Fibroblast of lung (primary cell): ENCODE results near the gene RPL23. TPM values are rescaled to one million over a fixed set of nuclear protein-coding genes. Genes with fewer than 3 reads are reported as not detected.

ENCODE experiments used
- DNase-seq, 2 donors: peaks; one replicate each; pipeline versions ENCODE4 v3.0.0 to v3.0.0-alpha.2; 2010; ENCODE audit warnings: low read depth in 2 of 2
- H2AFZ ChIP-seq: 2 replicates; pipeline ENCODE4 v1.5.1; 2012; ENCODE audit warnings: low read length, control low read depth, inconsistent platforms
- H3K27ac ChIP-seq: 2 replicates; pipeline ENCODE4 v1.5.1; 2011; ENCODE audit warnings: low read length, control low read depth; ENCODE audit not compliant: insufficient read depth
- H3K27me3 ChIP-seq: 2 replicates; pipeline ENCODE4 v1.5.1; 2011; ENCODE audit warnings: mild to moderate bottlenecking, low read length; ENCODE audit not compliant: control insufficient read depth, insufficient read depth
- H3K36me3 ChIP-seq: 2 replicates; pipeline ENCODE4 v1.5.1; 2011; ENCODE audit warnings: low read length; ENCODE audit not compliant: control insufficient read depth, insufficient read depth
- H3K4me1 ChIP-seq: 2 replicates; pipeline ENCODE4 v1.5.1; 2011; ENCODE audit warnings: low read length; ENCODE audit not compliant: control insufficient read depth, insufficient read depth; ENCODE audit errors: extremely low read depth
- H3K4me2 ChIP-seq: 2 replicates; pipeline ENCODE4 v1.5.1; 2011; ENCODE audit warnings: low read length, control low read depth; ENCODE audit not compliant: insufficient read depth; ENCODE audit errors: extremely low read depth
- H3K4me3 ChIP-seq, 4 experiments: fragments of 200-600 bp in 1 of 4; sonication (generic) in 1 of 4; replicated peaks in 1 of 4; 2 replicates each; pipeline ENCODE4 v1.5.1; 2011 to 2016; ENCODE audit warnings: low read length in 4 of 4, low read depth in 3 of 4, mild to moderate bottlenecking in 3 of 4, control low read depth in 2 of 4, inconsistent platforms in 1 of 4, mixed read lengths in 1 of 4; ENCODE audit not compliant: insufficient read depth in 1 of 4; ENCODE audit errors: control extremely low read depth in 1 of 4
- H3K79me2 ChIP-seq: 2 replicates; pipeline ENCODE4 v1.5.1; 2012; ENCODE audit warnings: mild to moderate bottlenecking, low read length, inconsistent platforms; ENCODE audit not compliant: control insufficient read depth, insufficient read depth
- H3K9ac ChIP-seq: 2 replicates; pipeline ENCODE4 v1.5.1; 2011; ENCODE audit warnings: mild to moderate bottlenecking, low read length, control low read depth; ENCODE audit not compliant: insufficient read depth
- H3K9me3 ChIP-seq: 2 replicates; pipeline ENCODE4 v1.5.1; 2012; ENCODE audit warnings: low read depth, low read length; ENCODE audit not compliant: control insufficient read depth, insufficient read depth
- H4K20me1 ChIP-seq: 2 replicates; pipeline ENCODE4 v1.5.1; 2011; ENCODE audit warnings: low read length; ENCODE audit not compliant: control insufficient read depth, insufficient read depth; ENCODE audit errors: extremely low read depth
- CTCF ChIP-seq, 2 donors: IDR thresholded peaks in 1 of 2; conservative IDR thresholded peaks in 1 of 2; 1 replicate in 1 of 2; 2 replicates in 1 of 2; pipeline ENCODE4 v1.5.1; 2011 to 2012; ENCODE audit warnings: low read length in 2 of 2, control low read depth in 1 of 2, inconsistent platforms in 1 of 2, low read depth in 1 of 2, mild to moderate bottlenecking in 1 of 2
- EZH2 ChIP-seq: IDR thresholded peaks from 2 replicates; pipeline ENCODE4 v1.5.1; 2012; ENCODE audit warnings: low read length, control low read depth, mild to moderate bottlenecking; ENCODE audit errors: missing control alignments
- polyA plus RNA-seq, 2 donors: library from polyadenylated mRNA; depleted of rRNA in 1 of 2; stranded (reverse) in 1 of 2; unstranded in 1 of 2; fragments of >200 nt; gene quantifications; 2 replicates each; pipeline ENCODE4 v1.2.1, GENCODE V29; 2011 to 2012; ENCODE audit warnings: missing spikeins in 1 of 2
- total RNA-seq: library from RNA; depleted of rRNA; stranded (reverse); fragments of >200 nt; gene quantifications from 2 replicates; pipeline ENCODE4 v1.2.1, GENCODE V29; 2014

The RPL23 gene
- total and polyA plus RNA-seq, 2 donors (not counting 1 experiment from before 2014, with no cell fraction given) = 1,552 to 2,693 TPM

DNA sequence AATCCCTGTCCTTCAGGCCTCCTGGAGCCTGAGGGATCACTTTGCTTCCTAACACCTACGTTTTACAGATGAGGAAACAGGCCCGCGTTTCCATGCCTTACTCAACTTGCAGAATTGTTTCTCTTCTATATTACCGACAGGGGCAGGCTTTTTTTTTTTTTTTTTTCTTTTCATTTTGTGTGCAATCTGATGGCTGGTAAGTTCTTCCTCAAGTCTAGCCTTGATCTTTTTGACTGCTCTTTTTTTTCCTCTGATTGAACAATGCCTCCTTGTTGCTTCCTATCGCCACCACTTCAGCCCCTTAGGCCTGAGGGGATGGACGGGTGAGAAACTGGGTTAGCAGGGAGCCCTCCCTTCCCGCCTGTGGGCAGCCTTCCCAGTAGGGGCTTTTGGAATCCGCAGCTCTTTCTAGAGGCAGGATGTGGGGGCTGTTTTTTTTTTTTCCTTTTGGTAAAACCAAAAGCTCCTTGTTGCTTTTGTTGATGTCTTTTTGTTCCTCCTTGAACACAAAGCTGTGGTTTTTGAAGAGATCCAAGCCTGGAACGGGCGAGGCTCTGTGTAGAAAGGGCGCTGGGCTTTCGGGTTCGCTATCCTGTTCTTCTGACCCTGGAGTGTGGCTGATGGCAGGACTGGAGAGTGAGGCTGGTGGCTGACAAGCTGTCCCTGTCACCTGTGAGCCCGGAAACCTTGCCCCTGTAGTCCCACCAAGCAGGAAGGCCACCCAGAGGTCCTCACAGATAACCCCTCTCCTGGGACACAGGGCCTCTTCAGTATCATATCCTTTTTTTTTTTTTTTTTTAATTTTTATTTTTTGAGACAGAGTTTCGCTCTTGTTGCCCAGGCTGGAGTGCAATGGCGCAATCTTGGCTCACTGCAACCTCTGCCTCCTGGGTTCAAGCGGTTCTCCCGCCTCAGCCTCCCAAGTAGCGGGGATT lies 30.3 kb upstream of the RPL23 start:
- no peaks in the 10 kb centered on the region for H3K9me3 ChIP-seq
- peak in 1 of 2 donors; percentile 57 for DNase-seq
- H3K4me3 ChIP-seq = no peak overlapping the region
- no peak overlapping the region for H3K9ac ChIP-seq
- H3K36me3 ChIP-seq = peaks cover 21% of the 10 kb centered on the region
- H3K4me1 ChIP-seq = peaks cover 54% of the 10 kb centered on the region
- peak overlapping the region; percentile 17 for H3K27ac ChIP-seq
- TF ChIP-seq EZH2 = no peak
- peak in 1 of 2 donors; percentile 5 for TF ChIP-seq CTCF (conservative IDR thresholded peaks at IDR 0.05 in 1 of 2, IDR thresholded peaks at IDR 0.05 in 1 of 2; ENCODE audit: low read depth in 1 of 2, low read length in 2 of 2)
- no peaks in the 10 kb centered on the region for H4K20me1 ChIP-seq
- peaks cover 84% of the 10 kb centered on the region for H3K79me2 ChIP-seq
- peak overlapping the region; percentile 21 for H3K4me2 ChIP-seq
- no peak overlapping the region for H2AFZ ChIP-seq
- H3K27me3 ChIP-seq = no peaks in the 10 kb centered on the region

- H2AFZ ChIP-seq = no peak overlapping the region
- no peak overlapping the region for H3K9ac ChIP-seq
- no peak for DNase-seq
- H3K4me1 ChIP-seq = peaks cover 62% of the 10 kb centered on the region
- H3K36me3 ChIP-seq = peaks cover 21% of the 10 kb centered on the region
- peak overlapping the region; percentile 13 for H3K4me2 ChIP-seq
- no peak overlapping the region for H3K27ac ChIP-seq
- H3K79me2 ChIP-seq = peaks cover 84% of the 10 kb centered on the region
- H3K27me3 ChIP-seq = no peaks in the 10 kb centered on the region
- no peak for TF ChIP-seq EZH2
- no peak overlapping the region for H3K4me3 ChIP-seq
- H3K9me3 ChIP-seq = no peaks in the 10 kb centered on the region
- H4K20me1 ChIP-seq = no peaks in the 10 kb centered on the region
Observed at GRCh38 chr17:38882870-38883269, 29.3 kb upstream of the RPL23 start.

DNA sequence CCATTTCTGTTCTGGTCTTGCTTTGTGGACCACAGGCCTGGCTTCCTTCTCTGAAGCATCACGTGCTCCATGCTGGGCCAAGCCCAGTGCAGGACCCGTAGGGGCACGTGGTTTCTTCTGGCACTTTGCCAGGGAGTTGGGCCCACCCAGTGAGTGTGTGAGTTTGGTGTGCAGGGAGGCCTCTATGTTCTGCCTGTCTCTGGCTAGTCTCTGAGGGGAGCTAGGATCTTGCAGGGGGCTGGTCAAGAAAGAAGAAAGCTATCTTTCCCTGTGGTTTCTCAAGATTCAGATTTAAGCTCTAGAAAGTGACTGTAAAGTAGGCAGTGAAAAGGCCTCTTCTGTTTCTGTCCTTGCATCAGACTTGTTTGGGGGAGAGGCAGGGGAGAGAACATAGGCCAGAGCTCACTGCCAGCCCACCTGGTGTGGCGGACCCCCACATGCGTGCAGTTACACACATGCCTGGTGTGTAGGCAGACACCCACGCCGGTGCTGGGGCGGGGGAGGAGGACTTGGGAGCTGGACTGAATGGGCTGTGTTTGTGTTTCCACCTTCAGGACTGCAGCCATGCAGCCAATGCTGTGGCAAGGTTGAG lies 28.2 kb upstream of the RPL23 start:
- Histone ChIP-seq H3K27me3 (no peaks in the 10 kb centered on the region), H3K4me3 (peak overlapping the region in 1 of 4 experiments; percentile 2), H3K27ac (no peak overlapping the region), H3K4me2 (peak overlapping the region; percentile 7), H4K20me1 (no peaks in the 10 kb centered on the region), H3K79me2 (peaks cover 84% of the 10 kb centered on the region), H3K4me1 (peaks cover 66% of the 10 kb centered on the region), H3K9me3 (no peaks in the 10 kb centered on the region), H3K9ac (no peak overlapping the region), H3K36me3 (peaks cover 17% of the 10 kb centered on the region), H2AFZ (no peak overlapping the region)
- DNase-seq = peak; percentile 58 to 88
- TF ChIP-seq EZH2 (no peak), CTCF (conservative IDR thresholded peaks at IDR 0.05 in 1 of 2, IDR thresholded peaks at IDR 0.05 in 1 of 2; ENCODE audit: low read depth in 1 of 2, low read length in 2 of 2) (no peak)
